ENCODE data around the gene CITED1. TPM values are rescaled to one million over a fixed set of nuclear protein-coding genes. Genes with fewer than 3 reads are reported as not detected.

CITED1 gene
- total and polyA plus RNA-seq, 2 of the 4 experiments (the other 2 are of a cell fraction) = 0.18 to 0.24 TPM

DNA sequence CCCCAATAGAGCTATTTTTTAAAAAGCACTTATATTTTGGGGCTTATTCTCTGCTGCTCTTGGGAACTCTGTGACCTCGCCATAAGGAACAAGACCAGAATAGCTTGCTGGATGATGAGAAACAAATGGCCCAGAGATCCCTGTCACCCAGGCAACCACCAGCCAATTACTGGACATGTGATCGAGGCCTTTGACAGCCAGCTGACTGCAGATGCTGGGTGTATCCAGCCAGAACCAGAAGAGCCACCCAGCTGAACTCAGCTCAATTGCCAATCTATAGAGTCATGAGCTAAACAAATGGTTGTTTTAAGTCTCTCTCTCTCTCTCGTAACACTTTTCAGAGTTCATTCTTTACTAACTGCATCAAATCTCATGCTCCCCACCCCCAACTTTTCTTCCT lies 24.4 kb upstream of the CITED1 start:
- no peaks in the 10 kb centered on the region for H3K36me3 ChIP-seq (ENCODE audit: control insufficient read depth, insufficient read depth, low read length)
- H3K4me1 ChIP-seq (ENCODE audit: control insufficient read depth, insufficient read depth, low read length) = no peaks in the 10 kb centered on the region
- TF ChIP-seq MAZ (IDR thresholded peaks at IDR 0.05; ENCODE audit: borderline replicate concordance, low read depth, low read length) (no peak), RAD21 (IDR thresholded peaks at IDR 0.05; ENCODE audit: low read length) (no peak), MAFK (IDR thresholded peaks at IDR 0.05; ENCODE audit: low read depth, low read length) (no peak), POLR2A (IDR thresholded peaks at IDR 0.05; ENCODE audit: low read depth, low read length) (no peak), CEBPB (IDR thresholded peaks at IDR 0.05; ENCODE audit: low read depth, low read length) (no peak), NFE2L2 (IDR thresholded peaks at IDR 0.05; ENCODE audit: low read depth, low read length) (no peak), RFX5 (IDR thresholded peaks at IDR 0.05; ENCODE audit: low read depth, low read length) (no peak)
- TF ChIP-seq, protein P1, sequence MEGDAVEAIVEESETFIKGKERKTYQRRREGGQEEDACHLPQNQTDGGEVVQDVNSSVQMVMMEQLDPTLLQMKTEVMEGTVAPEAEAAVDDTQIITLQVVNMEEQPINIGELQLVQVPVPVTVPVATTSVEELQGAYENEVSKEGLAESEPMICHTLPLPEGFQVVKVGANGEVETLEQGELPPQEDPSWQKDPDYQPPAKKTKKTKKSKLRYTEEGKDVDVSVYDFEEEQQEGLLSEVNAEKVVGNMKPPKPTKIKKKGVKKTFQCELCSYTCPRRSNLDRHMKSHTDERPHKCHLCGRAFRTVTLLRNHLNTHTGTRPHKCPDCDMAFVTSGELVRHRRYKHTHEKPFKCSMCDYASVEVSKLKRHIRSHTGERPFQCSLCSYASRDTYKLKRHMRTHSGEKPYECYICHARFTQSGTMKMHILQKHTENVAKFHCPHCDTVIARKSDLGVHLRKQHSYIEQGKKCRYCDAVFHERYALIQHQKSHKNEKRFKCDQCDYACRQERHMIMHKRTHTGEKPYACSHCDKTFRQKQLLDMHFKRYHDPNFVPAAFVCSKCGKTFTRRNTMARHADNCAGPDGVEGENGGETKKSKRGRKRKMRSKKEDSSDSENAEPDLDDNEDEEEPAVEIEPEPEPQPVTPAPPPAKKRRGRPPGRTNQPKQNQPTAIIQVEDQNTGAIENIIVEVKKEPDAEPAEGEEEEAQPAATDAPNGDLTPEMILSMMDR (conservative IDR thresholded peaks at IDR 0.05; ENCODE audit: low read depth, low read length) = no peak
- DNase-seq (no peak), ATAC-seq (ENCODE audit: low read depth) (no peak)
- H4K20me1 ChIP-seq (ENCODE audit: insufficient read depth, low read length) = no peaks in the 10 kb centered on the region
- no peak overlapping the region for H2BK5ac ChIP-seq (ENCODE audit: low read depth, low read length, poor library complexity, severe bottlenecking)
- H2AK5ac ChIP-seq (ENCODE audit: low read depth, low read length) = no peak overlapping the region
- H4K8ac ChIP-seq (ENCODE audit: low read depth in 2 of 2, low read length in 2 of 2) = no peak overlapping the region
- H3K27me3 ChIP-seq (ENCODE audit: control insufficient read depth, insufficient read depth, low read length) = peaks cover 17% of the 10 kb centered on the region
- H4K91ac ChIP-seq (ENCODE audit: insufficient read depth, low read depth, low read length) = no peak overlapping the region
- no peaks in the 10 kb centered on the region for H3K79me1 ChIP-seq (ENCODE audit: low read depth in 1 of 2, low read length in 2 of 2)
- H3K9me3 ChIP-seq (ENCODE audit: control insufficient read depth, insufficient read depth, low read length) = peaks cover 6% of the 10 kb centered on the region
- no peak overlapping the region for H4K5ac ChIP-seq (ENCODE audit: low read depth, low read length)
- H3K27ac ChIP-seq (ENCODE audit: insufficient read depth, low read length) = no peak overlapping the region
- no TSS peak for BruUV-seq (replicated peaks)
- no peak overlapping the region for H3K14ac ChIP-seq (replicated peaks; ENCODE audit: low read depth, low read length)
- in situ Hi-C loops (cut with MboI; ENCODE audit: low sequenced_read_pairs) (no loop called here), intact Hi-C loops (cut with micrococcal nuclease) (no loop called here), dilution Hi-C loops (cut with HindIII; ENCODE audit: low sequenced_read_pairs, unreplicated experiment) (no loop called here)
- no peak overlapping the region for H2AK9ac ChIP-seq (replicated peaks; ENCODE audit: low read depth, low read length, poor library complexity)
- H3K9me1 ChIP-seq (ENCODE audit: insufficient read depth, low read length) = no peaks in the 10 kb centered on the region
- no peak overlapping the region for H3K56ac ChIP-seq (ENCODE audit: extremely low read depth, insufficient read depth, low read length)
- 100% methylated on average over 1 of the region's 3 CpGs; no CpG with 5 or more reads in 1 of the 2 experiments for WGBS, 2 experiments (ENCODE audit: extremely low coverage in 2 of 2, insufficient read length in 1 of 2)
- no peak overlapping the region for H3K4me3 ChIP-seq (ENCODE audit: insufficient read depth, low read depth, low read length)
- no peak overlapping the region for H3K4me2 ChIP-seq (ENCODE audit: low read depth, low read length)
- ChIA-PET CTCF (no interaction called here), POLR2A (ENCODE audit: unreplicated experiment) (no interaction called here)
- no peak overlapping the region for H2BK120ac ChIP-seq (ENCODE audit: low read depth, low read length)
- no peak overlapping the region for H2BK20ac ChIP-seq (ENCODE audit: low read depth, low read length)
- no peak overlapping the region for H2BK15ac ChIP-seq (ENCODE audit: low read depth, low read length)
- no peak overlapping the region for H2AFZ ChIP-seq (replicated peaks; ENCODE audit: low read length, poor library complexity)
- H3K4ac ChIP-seq (ENCODE audit: low read depth, low read length) = no peak overlapping the region
- H3K9ac ChIP-seq (ENCODE audit: low read depth, low read length) = no peak overlapping the region
- H3K18ac ChIP-seq (ENCODE audit: low read depth, low read length) = no peak overlapping the region
- no peak overlapping the region for H3K23ac ChIP-seq (ENCODE audit: low read depth, low read length)
